ENCODE data around the gene NFE2L1. TPM values are rescaled to one million over a fixed set of nuclear protein-coding genes. Genes with fewer than 3 reads are reported as not detected.

NFE2L1 gene
- total and polyA plus RNA-seq, 9 of the 15 experiments (the other 6 are each of a cell fraction or from before 2014, with no cell fraction given) = 2.0 to 68.6 (median 39.7) TPM

DNA sequence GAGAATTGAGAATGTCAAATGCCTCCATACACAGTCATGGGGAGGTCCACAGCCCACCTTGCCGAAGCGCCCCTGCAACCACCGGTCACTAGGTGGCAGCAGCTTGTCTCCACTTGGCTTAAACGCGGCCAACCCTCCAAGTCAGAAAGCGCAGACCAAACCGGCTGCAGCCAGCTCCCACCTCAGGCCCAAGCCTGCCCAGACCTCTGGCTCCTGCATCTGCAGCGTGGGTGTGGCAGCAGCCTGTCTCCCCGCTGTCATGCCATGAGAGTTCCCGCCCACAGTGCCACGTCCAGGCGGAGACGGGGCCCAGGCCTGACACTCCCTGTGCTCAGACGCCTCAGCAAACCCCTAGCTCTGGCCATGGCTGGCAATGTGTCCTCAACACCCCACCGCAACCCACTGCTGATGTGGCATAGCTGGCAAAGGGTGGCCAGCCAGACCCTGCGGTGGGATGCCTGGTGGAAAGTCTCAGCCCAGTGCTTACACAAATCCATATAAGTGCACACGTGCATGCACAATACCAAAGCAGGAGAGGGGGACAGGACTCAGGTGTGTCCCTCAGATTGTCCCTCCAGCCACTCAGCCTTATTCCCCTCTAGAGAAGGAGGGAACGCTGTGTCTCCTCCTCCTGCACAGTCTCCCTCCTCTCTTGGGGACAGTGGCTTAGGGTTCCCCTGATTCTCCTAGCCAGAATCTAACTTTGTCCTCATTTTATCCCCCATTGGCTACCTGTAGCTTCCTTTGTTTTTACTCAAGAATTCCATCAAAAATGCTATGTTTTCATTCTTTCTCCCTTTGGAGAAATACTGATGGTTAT, 21.4 kb upstream of the NFE2L1 start (continued):
- TF ChIP-seq PBX2 (CRISPR knock-in tag; IDR thresholded peaks at IDR 0.05; ENCODE audit: low read depth) = no peak
- TF ChIP-seq PBX2 (tag; conservative IDR thresholded peaks at IDR 0.05; ENCODE audit: low read depth) = no peak
- TF ChIP-seq FOXK1 (CRISPR knock-in tag; IDR thresholded peaks at IDR 0.05; ENCODE audit: borderline replicate concordance) = no peak
- TF ChIP-seq ZNF780A (CRISPR knock-in tag; IDR thresholded peaks at IDR 0.05) = no peak
- no peak for TF ChIP-seq NCOA1 (IDR thresholded peaks at IDR 0.05; ENCODE audit: low read depth)
- no peak for TF ChIP-seq TSC22D4 (tag; IDR thresholded peaks at IDR 0.05)
- no peak for TF ChIP-seq ZSCAN29 (IDR thresholded peaks at IDR 0.05)
- no peak for TF ChIP-seq MED1 (CRISPR knock-in tag; IDR thresholded peaks at IDR 0.05; ENCODE audit: borderline replicate concordance)
- peak in 1 of 2 experiments; percentile 50; a peak in 2 of 4 replicates for TF ChIP-seq NRF1 (conservative IDR thresholded peaks at IDR 0.05 in 1 of 2, IDR thresholded peaks at IDR 0.05 in 1 of 2)
- no peak for TF ChIP-seq ZNF431 (CRISPR knock-in tag; IDR thresholded peaks at IDR 0.05)
- TF ChIP-seq MYBL2 (IDR thresholded peaks at IDR 0.05; ENCODE audit: low read depth) = no peak
- no peak for TF ChIP-seq MYBL2 (CRISPR knock-in tag; IDR thresholded peaks at IDR 0.05; ENCODE audit: borderline replicate concordance)
- TF ChIP-seq SAFB (IDR thresholded peaks at IDR 0.05; ENCODE audit: borderline replicate concordance, low read depth, low read length) = no peak
- peak; percentile 27 for TF ChIP-seq KAT2B (IDR thresholded peaks at IDR 0.05; ENCODE audit: low read depth, low read length)
- TF ChIP-seq SRSF7 (optimal IDR thresholded peaks at IDR 0.05; ENCODE audit: low read depth, low read length) = no peak
- TF ChIP-seq ZNF668 (CRISPR knock-in tag; IDR thresholded peaks at IDR 0.05) = no peak
- no peak for TF ChIP-seq SREBF2 (CRISPR knock-in tag; IDR thresholded peaks at IDR 0.05)
- no peak for TF ChIP-seq CEBPZ (IDR thresholded peaks at IDR 0.05; ENCODE audit: borderline replicate concordance, low read depth, low read length)
- TF ChIP-seq SREBF1 (IDR thresholded peaks at IDR 0.05; ENCODE audit: borderline replicate concordance, low read depth, low read length) = no peak
- TF ChIP-seq ZNF79 (CRISPR knock-in tag; IDR thresholded peaks at IDR 0.05; ENCODE audit: low read depth) = no peak
- no peak for TF ChIP-seq POLR2AphosphoS2 (IDR thresholded peaks at IDR 0.05; ENCODE audit: low read length)
- no peak for TF ChIP-seq ZC3H11A (IDR thresholded peaks at IDR 0.05; ENCODE audit: low read depth, low read length)
